ENCODE results near the gene DPPA4.

DPPA4 gene

DNA sequence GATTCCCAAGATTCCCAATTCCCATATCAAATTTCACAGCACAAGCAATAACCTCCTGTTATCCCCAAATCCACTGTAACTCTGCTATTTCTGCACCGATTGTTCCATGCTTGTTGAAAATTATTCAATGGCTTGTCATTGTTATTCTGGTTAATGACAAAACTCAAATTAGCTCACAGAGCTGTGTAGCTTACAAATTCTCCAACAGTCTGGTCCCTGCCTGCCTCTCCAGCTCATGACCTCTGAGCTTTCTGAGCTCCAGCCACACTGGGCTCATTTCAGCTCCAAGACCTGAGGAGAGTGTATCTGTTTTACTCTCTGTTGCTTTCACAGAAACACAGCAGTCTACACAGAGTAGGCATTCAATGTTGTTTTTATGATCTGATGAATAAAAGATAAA, 24.3 kb downstream of the DPPA4 start:
- H3K9ac ChIP-seq (ENCODE audit: low read depth in 1 of 2, low read length in 2 of 2): no peak overlapping the region
- no peaks in the 10 kb centered on the region for H3K4me1 ChIP-seq (ENCODE audit: control insufficient read depth in 1 of 2, insufficient read depth in 2 of 2, low read length in 2 of 2)
- H3K9me3 ChIP-seq (ENCODE audit: control insufficient read depth in 1 of 2, low read length in 2 of 2): no peaks in the 10 kb centered on the region
- no peak overlapping the region for H3K4me3 ChIP-seq (ENCODE audit: low read depth in 1 of 2, low read length in 2 of 2)
- no peaks in the 10 kb centered on the region for H3K36me3 ChIP-seq (ENCODE audit: control insufficient read depth in 1 of 2, insufficient read depth in 2 of 2, low read length in 2 of 2)
- H3K27me3 ChIP-seq (ENCODE audit: control insufficient read depth in 1 of 2, insufficient read depth in 2 of 2, low read length in 2 of 2): no peaks in the 10 kb centered on the region
- no peak overlapping the region for H3K27ac ChIP-seq (ENCODE audit: low read depth, low read length)

DNA sequence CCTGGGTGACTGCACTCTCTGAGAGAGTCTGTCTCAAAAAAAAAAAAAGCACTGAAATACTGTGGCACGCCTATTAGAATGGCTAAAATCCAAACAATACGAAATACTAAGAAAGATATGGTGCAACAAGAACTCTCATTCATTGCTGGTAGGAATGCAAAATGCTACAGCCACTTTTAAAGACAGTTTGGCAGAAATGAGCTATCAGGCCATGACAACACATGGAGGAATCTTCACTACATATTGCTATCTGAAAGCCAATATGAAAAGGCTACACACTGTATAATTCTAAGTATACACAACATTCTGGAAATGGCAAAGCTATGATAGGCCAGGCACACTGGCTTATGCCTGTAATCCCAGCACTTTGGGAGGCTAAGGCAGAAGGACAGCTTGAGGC, 39.9 kb downstream of the DPPA4 start:
- Histone ChIP-seq H3K27ac (ENCODE audit: low read depth, low read length) (no peak overlapping the region), H3K9ac (ENCODE audit: low read depth in 1 of 2, low read length in 2 of 2) (no peak overlapping the region)

DNA sequence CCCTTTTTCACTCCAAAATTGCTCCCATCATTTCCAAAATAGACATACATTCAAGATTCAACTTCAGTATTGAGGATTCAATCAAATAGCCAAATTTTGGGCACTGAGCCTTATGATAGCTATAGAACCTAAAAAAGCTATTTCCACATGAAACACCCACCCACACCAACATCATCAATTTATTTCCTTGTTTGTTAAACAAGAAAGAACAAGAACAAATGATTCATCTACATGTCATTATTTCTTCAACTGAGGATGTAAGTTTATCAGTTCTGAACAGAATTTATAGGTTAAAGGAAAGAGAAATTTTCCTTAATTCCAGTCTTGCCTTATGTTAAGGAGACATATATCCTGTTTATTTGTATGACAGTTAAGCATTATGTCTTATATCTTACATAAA, 53.3 kb downstream of the DPPA4 start:
- Histone ChIP-seq H3K9me3 (ENCODE audit: control insufficient read depth in 1 of 2, low read length in 2 of 2) (no peaks in the 10 kb centered on the region), H3K27ac (ENCODE audit: low read depth, low read length) (no peak overlapping the region), H3K27me3 (ENCODE audit: control insufficient read depth in 1 of 2, insufficient read depth in 2 of 2, low read length in 2 of 2) (no peaks in the 10 kb centered on the region), H3K36me3 (ENCODE audit: control insufficient read depth in 1 of 2, insufficient read depth in 2 of 2, low read length in 2 of 2) (no peaks in the 10 kb centered on the region), H3K9ac (ENCODE audit: low read depth in 1 of 2, low read length in 2 of 2) (no peak overlapping the region), H3K4me3 (ENCODE audit: low read depth in 1 of 2, low read length in 2 of 2) (no peak overlapping the region), H3K4me1 (ENCODE audit: control insufficient read depth in 1 of 2, insufficient read depth in 2 of 2, low read length in 2 of 2) (no peaks in the 10 kb centered on the region)

More for the DNA sequence above, 39.9 kb downstream of the DPPA4 start:
- no peaks in the 10 kb centered on the region for H3K27me3 ChIP-seq (ENCODE audit: control insufficient read depth in 1 of 2, insufficient read depth in 2 of 2, low read length in 2 of 2)
- no peak overlapping the region for H3K4me3 ChIP-seq (ENCODE audit: low read depth in 1 of 2, low read length in 2 of 2)
- H3K36me3 ChIP-seq (ENCODE audit: control insufficient read depth in 1 of 2, insufficient read depth in 2 of 2, low read length in 2 of 2): no peaks in the 10 kb centered on the region
- no peaks in the 10 kb centered on the region for H3K4me1 ChIP-seq (ENCODE audit: control insufficient read depth in 1 of 2, insufficient read depth in 2 of 2, low read length in 2 of 2)
- H3K9me3 ChIP-seq (ENCODE audit: control insufficient read depth in 1 of 2, low read length in 2 of 2): no peaks in the 10 kb centered on the region

DNA sequence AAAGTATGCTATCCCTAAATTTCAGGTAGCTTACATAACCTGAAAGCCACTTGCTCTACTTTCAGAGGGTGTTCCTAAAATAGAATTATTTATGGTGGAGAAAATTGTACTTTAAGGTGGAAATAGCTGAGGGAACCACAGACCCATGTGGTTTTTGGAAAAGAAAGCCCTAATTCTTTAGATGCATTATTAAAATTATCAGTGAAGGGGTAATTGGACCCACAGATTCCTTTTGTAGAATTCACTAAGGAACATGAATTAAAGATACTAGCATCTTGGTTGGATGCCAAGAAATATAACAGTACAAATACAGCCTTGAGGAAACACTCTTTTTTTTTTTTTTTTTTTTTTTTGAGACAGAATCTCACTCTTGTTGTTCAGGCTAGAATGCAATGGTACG, 58.8 kb downstream of the DPPA4 start:
- Histone ChIP-seq H3K27me3 (ENCODE audit: control insufficient read depth in 1 of 2, insufficient read depth in 2 of 2, low read length in 2 of 2) (no peaks in the 10 kb centered on the region), H3K36me3 (ENCODE audit: control insufficient read depth in 1 of 2, insufficient read depth in 2 of 2, low read length in 2 of 2) (no peaks in the 10 kb centered on the region), H3K27ac (ENCODE audit: low read depth, low read length) (no peak overlapping the region), H3K9ac (ENCODE audit: low read depth in 1 of 2, low read length in 2 of 2) (no peak overlapping the region), H3K4me3 (ENCODE audit: low read depth in 1 of 2, low read length in 2 of 2) (no peak overlapping the region), H3K9me3 (ENCODE audit: control insufficient read depth in 1 of 2, low read length in 2 of 2) (no peaks in the 10 kb centered on the region), H3K4me1 (ENCODE audit: control insufficient read depth in 1 of 2, insufficient read depth in 2 of 2, low read length in 2 of 2) (no peaks in the 10 kb centered on the region)

DNA sequence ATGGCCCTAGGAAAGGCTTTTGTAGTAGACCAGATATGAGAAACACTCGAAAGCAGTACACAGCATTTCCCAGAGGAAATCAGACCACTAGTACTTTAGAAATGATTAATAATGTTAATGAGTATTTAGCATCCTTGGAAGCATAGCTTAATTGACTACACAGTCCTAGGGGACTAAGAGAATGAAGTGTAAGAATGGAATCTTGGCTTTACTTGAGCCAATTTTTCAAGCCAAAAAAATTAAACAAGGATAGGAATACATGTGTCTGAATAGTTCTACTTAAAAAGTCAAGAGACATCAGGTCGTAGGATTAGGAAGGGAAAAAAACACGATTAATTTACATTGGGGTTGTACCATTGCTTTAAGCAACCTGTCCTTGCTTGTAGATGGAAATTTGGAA, 59.2 kb downstream of the DPPA4 start:
- H3K36me3 ChIP-seq (ENCODE audit: control insufficient read depth in 1 of 2, insufficient read depth in 2 of 2, low read length in 2 of 2): no peaks in the 10 kb centered on the region
- H3K27ac ChIP-seq (ENCODE audit: low read depth, low read length): no peak overlapping the region
- H3K4me3 ChIP-seq (ENCODE audit: low read depth in 1 of 2, low read length in 2 of 2): no peak overlapping the region
- no peak overlapping the region for H3K9ac ChIP-seq (ENCODE audit: low read depth in 1 of 2, low read length in 2 of 2)
- no peaks in the 10 kb centered on the region for H3K4me1 ChIP-seq (ENCODE audit: control insufficient read depth in 1 of 2, insufficient read depth in 2 of 2, low read length in 2 of 2)
- H3K27me3 ChIP-seq (ENCODE audit: control insufficient read depth in 1 of 2, insufficient read depth in 2 of 2, low read length in 2 of 2): no peaks in the 10 kb centered on the region
- H3K9me3 ChIP-seq (ENCODE audit: control insufficient read depth in 1 of 2, low read length in 2 of 2): no peaks in the 10 kb centered on the region
